HepG2 (cell line): ENCODE results near the gene BRSK2.

Experiments
- HNF4G ChIP-seq, 2 experiments: sonication (generic) in 1 of 2; formaldehyde crosslinking in 1 of 2; IDR thresholded peaks; 2 replicates each; pipeline versions ENCODE4 v1.4.0 to v1.6.1; 2011 to 2020; ENCODE audit warnings: borderline replicate concordance in 2 of 2, low read depth in 2 of 2, mild to moderate bottlenecking in 2 of 2, low read length in 1 of 2, missing genetic modification reagents in 1 of 2, moderate library complexity in 1 of 2
- RXRA ChIP-seq: sonication (generic); formaldehyde crosslinking; IDR thresholded peaks from 2 replicates; pipeline ENCODE4 v1.5.1; 2020; ENCODE audit warnings: missing genetic modification reagents
- YY1 ChIP-seq: IDR thresholded peaks from 2 replicates; pipeline ENCODE4 v1.6.1; 2011; ENCODE audit warnings: low read length, low read depth, moderate library complexity, mild to moderate bottlenecking; ENCODE audit not compliant: insufficient read depth, insufficient replicate concordance
- ZBTB21 ChIP-seq: sonication (generic); formaldehyde crosslinking; IDR thresholded peaks from 2 replicates; pipeline ENCODE4 v1.4.0; 2020; ENCODE audit warnings: missing genetic modification reagents
- ZFP1 ChIP-seq: IDR thresholded peaks from 2 replicates; pipeline ENCODE4 v1.6.1; 2016
- TF ChIP-seq, protein P1 (sequence below): sonication (generic); formaldehyde crosslinking; IDR thresholded peaks from 2 replicates; pipeline ENCODE4 v1.4.0; 2020; ENCODE audit warnings: missing genetic modification reagents

DNA sequence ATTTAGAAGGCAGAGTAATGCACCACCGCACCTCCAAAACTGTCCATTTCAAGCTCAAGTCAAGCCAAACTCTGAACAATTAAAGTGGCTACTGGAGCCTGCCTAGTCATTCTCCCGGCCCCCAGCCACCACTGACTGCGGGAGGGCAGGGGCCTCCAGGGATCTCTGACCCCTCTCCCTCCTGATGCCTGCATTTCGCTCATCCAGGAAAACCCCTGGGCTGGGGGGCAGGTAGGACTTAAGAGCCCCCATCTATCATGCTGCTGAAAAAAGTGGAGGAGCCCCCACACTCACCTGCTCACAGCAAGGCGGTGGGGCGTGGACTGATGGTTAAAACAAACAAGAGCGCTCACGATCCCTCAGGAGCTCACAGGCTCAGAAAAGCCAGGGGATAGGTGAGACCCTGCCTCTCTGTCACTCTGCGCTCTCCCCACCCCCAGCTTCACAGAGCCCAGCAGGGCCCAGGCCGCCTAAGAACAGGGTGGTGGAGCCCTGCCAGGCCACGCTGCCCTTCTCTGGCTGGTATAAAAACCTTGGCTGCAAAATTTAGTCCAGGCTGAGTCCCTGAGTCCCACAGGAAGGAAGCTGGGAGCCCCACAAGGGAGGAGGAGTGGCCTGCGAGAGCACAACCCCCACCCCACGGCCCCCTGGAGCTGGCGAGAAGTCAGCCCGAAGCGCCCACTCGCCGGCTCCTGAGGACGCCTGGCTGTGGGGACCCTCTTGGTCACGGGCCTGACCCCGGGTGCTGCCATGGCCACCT, 117.8 kb downstream of the BRSK2 start:
- TF ChIP-seq ZFP1 (CRISPR knock-in tag) (no peak), YY1 (no peak), RXRA (CRISPR knock-in tag) (no peak), ZBTB21 (CRISPR knock-in tag) (no peak), HNF4G (IDR thresholded peaks at IDR 0.05; ENCODE audit: borderline replicate concordance, low read depth, low read length) (no peak), HNF4G (CRISPR knock-in tag; IDR thresholded peaks at IDR 0.05; ENCODE audit: borderline replicate concordance, low read depth) (no peak)
- TF ChIP-seq, protein P1, sequence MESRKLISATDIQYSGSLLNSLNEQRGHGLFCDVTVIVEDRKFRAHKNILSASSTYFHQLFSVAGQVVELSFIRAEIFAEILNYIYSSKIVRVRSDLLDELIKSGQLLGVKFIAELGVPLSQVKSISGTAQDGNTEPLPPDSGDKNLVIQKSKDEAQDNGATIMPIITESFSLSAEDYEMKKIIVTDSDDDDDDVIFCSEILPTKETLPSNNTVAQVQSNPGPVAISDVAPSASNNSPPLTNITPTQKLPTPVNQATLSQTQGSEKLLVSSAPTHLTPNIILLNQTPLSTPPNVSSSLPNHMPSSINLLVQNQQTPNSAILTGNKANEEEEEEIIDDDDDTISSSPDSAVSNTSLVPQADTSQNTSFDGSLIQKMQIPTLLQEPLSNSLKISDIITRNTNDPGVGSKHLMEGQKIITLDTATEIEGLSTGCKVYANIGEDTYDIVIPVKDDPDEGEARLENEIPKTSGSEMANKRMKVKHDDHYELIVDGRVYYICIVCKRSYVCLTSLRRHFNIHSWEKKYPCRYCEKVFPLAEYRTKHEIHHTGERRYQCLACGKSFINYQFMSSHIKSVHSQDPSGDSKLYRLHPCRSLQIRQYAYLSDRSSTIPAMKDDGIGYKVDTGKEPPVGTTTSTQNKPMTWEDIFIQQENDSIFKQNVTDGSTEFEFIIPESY (CRISPR knock-in tag) = no peak
